Measurements from ENCODE around the gene EID1. TPM values are rescaled to one million over a fixed set of nuclear protein-coding genes. Genes with fewer than 3 reads are reported as not detected.
A peak's percentile ranks its signal among the peaks of the same experiment; 100 is the strongest.

The EID1 gene
- total and polyA plus RNA-seq, 9 of the 15 experiments (the other 6 are each of a cell fraction or from before 2014, with no cell fraction given), result 46.5 to 211 (median 143) TPM

- TF ChIP-seq NCOR1 (IDR thresholded peaks at IDR 0.05) (no peak; the same call in 1 of the 2 replicates), E2F5 (CRISPR knock-in tag; IDR thresholded peaks at IDR 0.05) (peak; percentile 77; the same call in 1 of the 2 replicates), NR4A1 (CRISPR knock-in tag; IDR thresholded peaks at IDR 0.05) (no peak), NR4A1 (tag; IDR thresholded peaks at IDR 0.05) (0 out of 2 replicates have a peak, but pooled peaks have one; percentile 43), ATF1 (CRISPR knock-in tag; IDR thresholded peaks at IDR 0.05) (no peak; the same call in 1 of the 2 replicates), ATF1 (tag; IDR thresholded peaks at IDR 0.05) (peak; percentile 91), CBX8 (IDR thresholded peaks at IDR 0.05; ENCODE audit: borderline replicate concordance, extremely low read depth, low read depth, low read length, poor library complexity, severe bottlenecking) (no peak), RUNX1 (IDR thresholded peaks at IDR 0.05; ENCODE audit: low read depth) (no peak), ZBTB8A (IDR thresholded peaks at IDR 0.05; ENCODE audit: partially characterized antibody) (no peak), CEBPG (CRISPR knock-in tag; IDR thresholded peaks at IDR 0.05) (peak; percentile 99), CEBPG (tag; conservative IDR thresholded peaks at IDR 0.05 in 1 of 2, IDR thresholded peaks at IDR 0.05 in 1 of 2) (peak; percentile 97 to 99), ZNF740 (CRISPR knock-in tag; IDR thresholded peaks at IDR 0.05) (peak; percentile 80), ZNF740 (tag; IDR thresholded peaks at IDR 0.05) (0 out of 4 replicates have a peak, but pooled peaks of 1 of the 2 experiments have one; percentile 63), NKRF (IDR thresholded peaks at IDR 0.05; ENCODE audit: borderline replicate concordance) (peak; percentile 53; the same call in 1 of the 2 replicates), FOXP1 (CRISPR knock-in tag; IDR thresholded peaks at IDR 0.05) (no peak), SNIP1 (IDR thresholded peaks at IDR 0.05; ENCODE audit: low read depth) (no peak), RFX7 (CRISPR knock-in tag; IDR thresholded peaks at IDR 0.05) (no peak), NR2C2 (CRISPR knock-in tag; IDR thresholded peaks at IDR 0.05) (peak; percentile 72; the same call in 1 of the 2 replicates), NR2C2 (tag; IDR thresholded peaks at IDR 0.05) (0 out of 2 replicates have a peak, but pooled peaks have one; percentile 35), ZNF644 (tag; IDR thresholded peaks at IDR 0.05; ENCODE audit: low read depth) (no peak), ARID1B (IDR thresholded peaks at IDR 0.05) (0 out of 2 replicates have a peak, but pooled peaks have one; percentile 40)
Observed at GRCh38 chr15:48877630-48878595, at the start of gene EID1 (continued).
